MG63 (cell line): ENCODE data around the gene DNAH7. TPM values are rescaled to one million over a fixed set of nuclear protein-coding genes. Genes with fewer than 3 reads are reported as not detected.

Source experiments
- DNase-seq: peaks from one replicate; pipeline ENCODE4 v3.0.0-alpha.2; 2020
- H3K27me3 ChIP-seq: fragments of 250-450 bp; sonication (Bioruptor Pico); 2 replicates; pipeline ENCODE4 v1.5.1; 2020; ENCODE audit warnings: mild to moderate bottlenecking, moderate library complexity
- H3K36me3 ChIP-seq: fragments of 250-450 bp; sonication (Bioruptor Pico); 2 replicates; pipeline ENCODE4 v1.5.1; 2020; ENCODE audit warnings: mild to moderate bottlenecking, moderate library complexity
- H3K4me3 ChIP-seq: fragments of 250-450 bp; sonication (Bioruptor Pico); 2 replicates; pipeline ENCODE4 v1.5.1; 2020; ENCODE audit warnings: mild to moderate bottlenecking, moderate library complexity
- H3K9me3 ChIP-seq: fragments of 250-450 bp; sonication (Bioruptor Pico); 2 replicates; pipeline ENCODE4 v1.5.1; 2020; ENCODE audit warnings: mild to moderate bottlenecking, moderate library complexity
- total RNA-seq: library from RNA; depleted of rRNA; stranded (reverse); fragments of >200 nt; shearing (Covaris generic); gene quantifications from 2 replicates; pipeline ENCODE4 v1.2.3, GENCODE V29; 2014; ENCODE audit warnings: low replicate concordance

Gene DNAH7
- total RNA-seq, 1 experiment from 2014 or later: 0.43 TPM

DNA sequence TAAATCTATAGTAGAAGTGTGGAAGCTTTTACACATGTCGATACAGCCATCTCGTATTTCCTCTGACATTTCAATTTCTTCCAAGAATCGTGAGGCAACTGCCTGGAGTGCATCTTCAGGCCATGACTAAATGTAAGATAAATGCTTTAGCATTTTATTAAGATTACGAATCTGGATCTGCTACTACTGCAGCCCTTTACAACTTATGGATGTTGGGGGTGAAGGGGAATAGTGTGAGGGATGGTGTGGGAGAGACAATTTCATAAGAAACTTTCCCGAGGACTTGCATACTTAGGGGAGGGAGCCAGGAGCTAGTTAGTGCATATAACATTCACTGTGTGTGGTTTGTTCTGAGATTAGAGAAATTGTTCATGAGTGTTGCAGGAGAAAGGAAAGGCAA lies 206.8 kb downstream of the DNAH7 start:
- Histone ChIP-seq H3K9me3 (no peaks in the 10 kb centered on the region), H3K27me3 (no peaks in the 10 kb centered on the region), H3K4me3 (no peak overlapping the region), H3K36me3 (no peaks in the 10 kb centered on the region)
- peak; percentile 39 for DNase-seq

- Histone ChIP-seq H3K36me3 (no peaks in the 10 kb centered on the region), H3K4me3 (no peak overlapping the region), H3K27me3 (no peaks in the 10 kb centered on the region)
Observed at GRCh38 chr2:195859513-195859912, 209.1 kb downstream of the DNAH7 start.

DNA sequence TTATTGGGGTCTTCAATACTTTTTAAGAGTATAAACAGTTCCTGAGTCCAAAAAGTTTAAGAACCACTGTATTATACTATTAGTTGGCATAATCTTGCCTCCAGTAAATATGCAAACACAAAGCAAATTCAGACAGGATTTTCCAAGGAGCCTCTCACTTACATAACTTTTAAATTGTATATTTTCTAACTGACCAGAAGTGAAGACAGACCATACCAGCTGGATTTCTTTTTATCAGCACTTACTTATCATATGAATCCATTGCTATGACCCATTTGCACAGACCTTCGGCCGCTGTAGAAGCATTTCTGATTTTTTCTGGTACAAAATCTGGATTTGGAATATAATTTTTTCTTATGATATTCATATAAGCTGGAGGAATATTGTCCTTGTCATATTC lies 211.5 kb downstream of the DNAH7 start:
- Histone ChIP-seq H3K27me3 (no peaks in the 10 kb centered on the region), H3K4me3 (no peak overlapping the region), H3K9me3 (no peaks in the 10 kb centered on the region), H3K36me3 (no peaks in the 10 kb centered on the region)
- no peak for DNase-seq

More at GRCh38 chr2:195859513-195859912, 209.1 kb downstream of the DNAH7 start:
- DNase-seq: no peak
- H3K9me3 ChIP-seq: no peaks in the 10 kb centered on the region

GRCh38 chr2:195850764-195851163 lies 217.9 kb downstream of the DNAH7 start:
- no peak for DNase-seq
- no peaks in the 10 kb centered on the region for H3K36me3 ChIP-seq
- H3K9me3 ChIP-seq: no peaks in the 10 kb centered on the region
- H3K4me3 ChIP-seq: no peak overlapping the region
- H3K27me3 ChIP-seq: no peaks in the 10 kb centered on the region

GRCh38 chr2:195848119-195848899 lies 220.3 kb downstream of the DNAH7 start:
- DNase-seq: no peak

GRCh38 chr2:195842932-195843331 lies 225.7 kb downstream of the DNAH7 start:
- Histone ChIP-seq H3K4me3 (no peak overlapping the region), H3K36me3 (no peaks in the 10 kb centered on the region), H3K9me3 (peaks cover 5% of the 10 kb centered on the region; the same call in 1 of the 2 replicates), H3K27me3 (no peaks in the 10 kb centered on the region)
- DNase-seq: no peak

More at GRCh38 chr2:195848119-195848899, 220.3 kb downstream of the DNAH7 start:
- H3K4me3 ChIP-seq: no peak overlapping the region
- H3K9me3 ChIP-seq: no peaks in the 10 kb centered on the region
- no peaks in the 10 kb centered on the region for H3K36me3 ChIP-seq
- H3K27me3 ChIP-seq: no peaks in the 10 kb centered on the region

DNA sequence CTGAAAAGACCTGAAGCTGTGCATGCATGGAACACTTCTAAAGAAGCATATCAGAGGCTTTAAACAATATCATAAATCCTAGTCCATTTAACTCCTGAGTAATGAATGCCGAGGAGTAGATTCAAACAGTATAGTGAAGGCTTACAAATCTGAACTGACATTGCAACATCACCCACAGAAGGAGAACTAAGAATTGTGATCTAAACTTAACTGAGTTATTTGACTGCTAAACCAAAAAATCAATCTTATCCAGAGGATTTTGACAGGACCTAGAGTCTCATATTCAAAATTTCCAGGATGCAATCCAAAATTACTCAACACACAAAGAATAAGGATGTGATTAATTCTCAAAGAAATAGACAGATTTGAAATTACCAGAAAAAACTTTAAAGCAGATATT lies 230.6 kb downstream of the DNAH7 start:
- H3K4me3 ChIP-seq: no peak overlapping the region
- no peak for DNase-seq
- no peaks in the 10 kb centered on the region for H3K36me3 ChIP-seq
- H3K9me3 ChIP-seq: peaks cover 5% of the 10 kb centered on the region; the same call in 1 of the 2 replicates
- no peaks in the 10 kb centered on the region for H3K27me3 ChIP-seq

GRCh38 chr2:195836002-195836401 lies 232.6 kb downstream of the DNAH7 start:
- H3K36me3 ChIP-seq: no peaks in the 10 kb centered on the region
- no peak overlapping the region for H3K4me3 ChIP-seq
- peaks cover 5% of the 10 kb centered on the region; the same call in 1 of the 2 replicates for H3K9me3 ChIP-seq
- no peaks in the 10 kb centered on the region for H3K27me3 ChIP-seq
- no peak for DNase-seq

GRCh38 chr2:195834836-195835235 lies 233.8 kb downstream of the DNAH7 start:
- H3K36me3 ChIP-seq: no peaks in the 10 kb centered on the region
- H3K27me3 ChIP-seq: no peaks in the 10 kb centered on the region
- H3K4me3 ChIP-seq: no peak overlapping the region
- peaks cover 5% of the 10 kb centered on the region; the same call in 1 of the 2 replicates for H3K9me3 ChIP-seq
- DNase-seq: no peak

DNA sequence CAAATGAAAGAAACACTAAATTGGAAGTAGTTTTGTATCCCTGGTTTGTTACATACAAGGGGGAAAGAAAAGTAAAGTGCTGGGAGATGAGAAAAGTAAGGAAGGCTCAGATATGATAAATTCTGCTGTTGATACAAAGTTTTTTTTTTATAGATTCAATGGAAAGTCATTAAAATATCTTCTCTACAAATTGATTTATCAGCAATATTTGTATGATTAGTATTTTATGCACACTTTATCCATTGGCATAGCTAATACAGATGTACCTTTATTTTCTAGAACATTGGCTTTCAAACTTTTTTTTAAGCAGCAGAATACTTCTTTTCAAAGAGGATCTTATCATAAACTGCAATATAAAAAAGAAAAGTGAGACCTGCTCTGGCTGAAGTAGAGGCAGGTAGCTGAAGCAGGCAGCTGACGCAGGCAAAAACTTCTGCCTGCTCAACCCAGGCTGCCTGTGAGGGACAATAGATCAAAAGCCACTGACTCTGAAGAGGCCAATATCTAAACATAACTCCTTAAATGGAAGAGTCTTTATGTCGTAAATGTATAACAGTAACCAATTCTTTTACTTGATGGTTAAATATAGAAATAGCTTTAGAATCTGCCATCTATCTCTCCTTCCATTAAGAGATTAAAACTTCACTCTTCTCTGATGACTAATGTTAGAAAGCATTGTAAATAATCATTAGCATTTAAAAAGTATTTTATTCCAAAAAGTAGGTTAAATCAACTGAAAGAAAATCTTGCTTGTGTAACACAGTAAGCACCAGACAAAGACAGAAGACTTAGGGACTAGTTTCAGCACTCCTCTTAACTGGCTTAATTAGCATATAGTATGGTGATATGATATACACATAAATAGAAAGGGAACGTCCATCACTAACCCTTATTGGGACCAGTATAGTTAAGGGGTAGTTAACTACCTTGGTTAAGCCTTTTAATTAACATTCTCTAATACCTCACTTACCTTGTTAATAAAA lies 237.4 kb downstream of the DNAH7 start:
- H3K9me3 ChIP-seq: no peaks in the 10 kb centered on the region
- H3K4me3 ChIP-seq: no peak overlapping the region
- H3K36me3 ChIP-seq: no peaks in the 10 kb centered on the region
- H3K27me3 ChIP-seq: no peaks in the 10 kb centered on the region
- DNase-seq: no peak

GRCh38 chr2:195824478-195824877 lies 244.2 kb downstream of the DNAH7 start:
- Histone ChIP-seq H3K4me3 (no peak overlapping the region), H3K27me3 (no peaks in the 10 kb centered on the region), H3K9me3 (no peaks in the 10 kb centered on the region), H3K36me3 (no peaks in the 10 kb centered on the region)
- no peak for DNase-seq

- Histone ChIP-seq H3K4me3 (no peak overlapping the region), H3K9me3 (no peaks in the 10 kb centered on the region), H3K27me3 (no peaks in the 10 kb centered on the region), H3K36me3 (no peaks in the 10 kb centered on the region)
- DNase-seq: no peak
Observed at GRCh38 chr2:195823206-195823605, 245.4 kb downstream of the DNAH7 start.

- Histone ChIP-seq H3K36me3 (no peaks in the 10 kb centered on the region), H3K4me3 (no peak overlapping the region), H3K27me3 (no peaks in the 10 kb centered on the region), H3K9me3 (no peaks in the 10 kb centered on the region)
- no peak for DNase-seq
Observed at GRCh38 chr2:195821566-195821932, 247.1 kb downstream of the DNAH7 start.

DNA sequence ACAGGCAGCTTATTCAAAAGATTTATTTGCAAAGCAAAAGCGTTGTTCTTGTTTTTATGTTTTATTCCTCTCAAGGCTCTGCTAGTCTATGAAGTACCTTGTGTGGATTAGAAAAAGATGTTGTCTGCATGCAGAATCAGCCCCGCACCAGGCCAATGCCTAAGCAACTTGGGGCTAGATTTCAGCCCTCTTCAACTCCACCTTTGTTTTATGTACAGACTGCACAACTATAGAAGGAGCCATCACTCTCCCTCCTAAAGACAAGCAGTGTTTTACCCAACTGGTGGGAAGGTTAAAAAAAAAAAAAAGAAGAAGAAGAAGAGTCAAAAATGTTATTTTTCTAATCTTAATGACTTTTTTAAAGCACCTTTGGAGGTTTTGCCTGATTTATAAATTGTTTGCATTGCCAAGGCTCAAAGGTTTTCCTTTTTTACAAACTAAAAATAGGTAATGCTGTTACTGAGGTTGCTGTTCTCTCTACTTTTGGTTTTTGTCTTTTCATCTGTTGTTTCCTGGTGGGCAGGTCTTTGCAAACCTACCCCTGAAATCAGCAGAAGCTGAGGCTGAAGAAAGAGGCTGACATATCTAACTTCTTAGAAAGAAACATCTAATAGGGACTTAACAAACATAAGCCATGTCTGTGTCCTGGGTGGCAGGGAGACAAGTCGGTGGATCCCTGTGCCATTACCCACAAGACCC lies 247.6 kb downstream of the DNAH7 start:
- Histone ChIP-seq H3K4me3 (no peak overlapping the region), H3K9me3 (no peaks in the 10 kb centered on the region), H3K27me3 (no peaks in the 10 kb centered on the region), H3K36me3 (no peaks in the 10 kb centered on the region)
- DNase-seq: no peak

GRCh38 chr2:195820373-195820772 lies 248.3 kb downstream of the DNAH7 start:
- DNase-seq: no peak
- H3K36me3 ChIP-seq: no peaks in the 10 kb centered on the region
- H3K27me3 ChIP-seq: no peaks in the 10 kb centered on the region
- H3K9me3 ChIP-seq: no peaks in the 10 kb centered on the region
- no peak overlapping the region for H3K4me3 ChIP-seq

DNA sequence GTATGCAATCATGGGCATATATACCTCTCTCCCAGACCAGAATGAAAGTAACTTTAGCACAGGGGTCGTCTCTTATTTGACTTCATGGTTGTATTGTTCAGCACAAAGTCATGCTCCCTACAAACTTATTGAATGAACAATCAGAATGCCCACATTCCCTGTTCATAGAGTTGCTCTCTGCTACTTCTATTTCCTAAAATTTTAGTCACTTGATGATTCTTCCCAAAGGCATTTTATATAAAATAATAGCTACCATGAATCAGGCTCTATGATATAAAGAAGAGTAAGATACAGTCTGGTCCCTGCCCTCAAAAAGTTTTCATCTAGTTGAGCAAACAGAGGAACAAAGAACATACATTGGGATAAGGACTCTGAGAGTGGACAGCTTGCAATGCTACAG lies 249.4 kb downstream of the DNAH7 start:
- DNase-seq: no peak
- H3K27me3 ChIP-seq: no peaks in the 10 kb centered on the region
- no peaks in the 10 kb centered on the region for H3K36me3 ChIP-seq
- no peaks in the 10 kb centered on the region for H3K9me3 ChIP-seq
- H3K4me3 ChIP-seq: no peak overlapping the region

DNA sequence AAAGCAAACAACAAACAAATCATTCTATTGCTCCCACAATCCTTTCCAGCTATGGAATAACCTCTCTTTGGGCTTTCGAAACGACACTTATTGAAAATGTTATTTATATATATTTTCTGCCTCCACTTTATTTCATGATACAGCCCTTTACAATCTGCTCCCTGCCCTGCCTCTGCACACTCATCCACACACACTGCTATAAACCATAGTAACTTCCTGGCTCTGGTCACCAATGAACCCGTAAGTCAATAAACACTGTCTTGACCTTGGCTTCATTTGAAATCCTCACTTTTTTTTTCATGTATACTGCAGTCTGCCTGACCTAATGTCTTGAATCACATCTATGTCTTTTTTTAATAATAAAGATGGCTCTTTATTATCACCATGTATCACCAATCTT lies 250.1 kb downstream of the DNAH7 start:
- no peak overlapping the region for H3K4me3 ChIP-seq
- H3K27me3 ChIP-seq: no peaks in the 10 kb centered on the region
- peak; percentile 58 for DNase-seq
- no peaks in the 10 kb centered on the region for H3K36me3 ChIP-seq
- no peaks in the 10 kb centered on the region for H3K9me3 ChIP-seq
